Stimulated activated naive CD4-positive, alpha-beta T cell (primary cell): Measurements from ENCODE around the gene PACSIN2.
"Not testable (repeated sequence)": the region's sequence is repeated elsewhere in the genome, so short reads cannot be mapped to it uniquely, and the experiment has no call there.

Experiments used
- DNase-seq, 6 experiments: peaks; one replicate each; lab custom pipeline; 2025; lab: John Stamatoyannopoulos, UW

Gene PACSIN2

DNA sequence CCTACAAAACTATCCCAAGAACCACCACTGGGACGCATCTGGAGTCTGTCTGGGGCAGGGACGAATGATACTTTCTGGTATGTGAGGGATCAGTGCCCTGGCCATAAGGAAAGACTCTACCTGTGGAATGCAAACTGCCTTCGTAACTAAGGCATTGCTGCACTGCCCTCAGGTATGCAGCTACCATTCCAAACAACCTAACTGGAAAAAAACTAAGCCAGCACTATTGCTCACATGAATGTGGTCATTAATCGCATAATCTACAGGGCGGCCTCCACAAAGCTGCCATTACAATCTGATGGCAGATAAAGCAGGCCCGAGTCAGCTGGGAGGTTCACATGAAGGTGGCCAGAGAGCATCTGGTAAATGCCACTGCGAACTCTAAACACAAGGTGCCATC is 3.9 kb downstream of the PACSIN2 start:
- DNase-seq = no peak

DNA sequence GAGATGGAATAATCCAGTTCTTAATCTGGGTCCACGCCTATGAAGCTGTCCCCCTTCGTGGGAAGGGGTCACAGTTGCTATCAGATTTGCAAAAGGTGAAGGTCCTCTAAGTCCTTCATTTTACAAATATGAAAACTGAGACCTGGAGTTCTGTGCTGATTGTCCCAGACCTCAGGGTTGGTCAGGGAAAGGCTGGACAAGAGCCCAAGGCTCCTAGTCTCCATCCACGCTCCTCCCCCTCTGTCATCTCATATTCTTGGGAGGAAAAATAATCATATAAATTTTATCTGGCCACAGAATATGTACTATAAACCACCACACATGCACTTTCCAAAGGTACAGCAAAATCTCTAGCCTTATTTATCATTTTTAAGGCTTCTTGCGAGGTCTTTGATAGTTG is 5.5 kb downstream of the PACSIN2 start:
- DNase-seq = no peak

DNA sequence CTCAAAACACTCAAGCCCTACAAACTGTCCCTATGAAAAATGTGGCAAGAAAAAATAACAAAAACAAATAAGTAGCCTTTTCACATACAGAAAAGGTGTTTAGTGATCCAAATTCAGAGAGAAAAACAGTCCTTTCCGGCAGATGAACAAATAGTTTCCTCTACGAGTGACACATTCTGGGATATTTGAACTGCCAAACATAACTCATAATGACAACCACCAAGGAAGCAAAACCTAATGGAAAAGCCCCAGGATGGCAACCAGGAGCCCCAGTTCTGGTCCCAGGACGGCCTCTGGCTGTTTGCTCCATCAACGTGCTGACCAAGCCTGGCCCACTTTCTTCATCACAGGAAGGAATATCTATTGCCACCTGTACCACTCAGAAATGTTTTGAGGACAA is 6.0 kb downstream of the PACSIN2 start:
- no peak for DNase-seq

DNA sequence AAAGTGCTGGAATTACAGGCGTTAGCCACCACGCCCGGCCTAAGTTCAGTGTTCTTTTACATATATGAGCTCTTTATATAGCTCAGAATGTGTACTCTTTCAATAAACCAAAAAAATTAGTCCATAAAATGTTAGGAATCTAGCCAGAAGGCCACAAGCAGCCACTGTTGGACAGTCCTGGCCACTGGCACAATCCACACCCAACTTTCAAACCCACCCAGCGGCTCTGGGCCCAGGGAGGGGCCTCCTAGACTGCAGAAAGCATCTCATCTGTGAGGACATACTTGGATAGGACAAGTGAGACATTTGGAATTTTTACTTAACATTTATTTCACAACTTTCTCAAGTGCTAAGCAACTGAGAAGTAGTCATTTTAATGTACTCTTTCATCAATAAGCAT is 6.4 kb downstream of the PACSIN2 start:
- DNase-seq = no peak

DNA sequence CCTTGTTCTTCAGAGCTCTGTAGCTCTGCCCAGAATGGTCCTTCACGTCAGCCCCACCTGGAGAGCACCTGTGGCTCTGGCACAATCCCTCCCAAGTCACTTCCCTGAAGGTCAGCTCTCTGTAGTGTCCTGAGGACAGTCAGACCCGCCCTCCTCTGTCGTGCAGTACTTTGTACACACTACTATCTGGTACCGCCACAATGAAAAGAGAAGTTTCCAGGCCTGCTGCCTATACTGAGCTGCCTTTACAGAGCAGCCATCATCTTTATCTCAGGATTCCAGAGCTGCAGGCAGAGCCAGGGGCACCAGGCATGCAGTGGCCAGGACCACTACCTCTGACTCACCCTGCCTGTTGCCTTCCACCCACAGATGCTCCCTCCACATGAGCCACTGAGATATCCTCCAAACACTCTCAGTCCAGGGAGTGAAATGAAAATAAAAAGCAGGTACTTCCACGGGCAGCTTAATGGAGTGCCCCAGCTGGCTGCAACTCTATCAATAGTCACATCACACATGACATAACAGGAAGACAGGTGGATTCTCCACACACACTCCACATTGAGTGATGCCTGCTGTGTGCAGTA is 7.3 kb downstream of the PACSIN2 start:
- no peak for DNase-seq

DNA sequence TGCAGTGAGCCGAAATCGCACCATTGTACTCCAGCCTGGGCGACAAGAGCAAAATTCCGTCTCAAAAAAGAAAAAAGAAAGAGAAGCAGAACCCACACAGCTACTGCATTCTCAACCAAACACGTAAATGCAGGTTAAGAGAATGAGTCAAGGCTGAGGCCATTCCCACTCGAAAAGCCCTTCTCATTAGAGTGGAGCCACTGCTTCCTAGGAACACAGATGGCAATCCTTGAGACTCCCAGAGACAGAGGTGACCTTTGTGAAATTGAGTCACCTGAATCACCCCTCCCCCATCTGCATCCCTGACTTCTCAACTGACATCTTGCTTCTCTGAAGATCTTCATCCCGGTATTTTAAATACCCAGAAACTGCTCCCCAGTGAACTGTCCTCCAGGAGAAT is 8.2 kb downstream of the PACSIN2 start:
- DNase-seq = no peak

DNA sequence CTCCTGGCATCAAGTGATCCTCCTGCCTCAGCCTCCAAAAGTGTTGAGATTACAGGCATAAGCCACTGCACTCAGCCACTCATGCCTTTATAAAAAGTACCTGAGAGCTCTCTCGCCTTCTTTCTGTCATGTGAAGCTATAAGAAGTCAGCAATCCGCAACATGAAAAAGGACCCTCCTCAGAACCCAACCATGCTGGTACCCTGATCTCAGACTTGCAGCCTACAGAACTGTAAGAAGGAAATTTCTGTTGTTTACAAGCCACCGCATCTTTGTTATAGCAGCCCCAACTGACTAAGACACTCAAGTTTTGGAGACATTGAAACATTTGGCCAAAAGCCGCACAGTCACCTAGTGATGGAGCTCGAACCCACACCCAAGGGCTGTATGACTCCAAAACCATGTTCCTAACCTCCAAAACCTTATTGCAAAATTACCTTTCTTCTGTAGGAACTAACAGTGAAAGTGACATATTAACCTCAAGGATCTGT is 8.9 kb downstream of the PACSIN2 start:
- no peak for DNase-seq

DNA sequence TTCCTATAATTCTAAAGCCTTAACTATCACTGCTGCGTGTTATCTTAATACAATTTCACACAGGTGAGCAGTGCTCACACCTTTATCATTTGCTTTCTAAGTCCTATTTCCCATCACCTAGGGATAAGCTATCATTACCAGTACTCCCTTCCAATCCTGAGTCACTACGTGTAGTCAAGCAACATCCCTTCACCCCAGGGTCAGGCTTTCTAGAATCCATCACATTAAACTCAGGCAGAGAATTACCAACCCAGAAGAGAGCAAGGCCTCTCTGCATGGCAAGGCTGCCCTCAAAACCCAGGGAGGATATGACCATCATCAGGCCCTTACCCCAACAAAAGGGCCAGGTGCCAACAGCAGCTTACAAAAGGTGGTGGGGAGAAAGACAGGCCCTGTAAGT is 9.8 kb downstream of the PACSIN2 start:
- no peak for DNase-seq

DNA sequence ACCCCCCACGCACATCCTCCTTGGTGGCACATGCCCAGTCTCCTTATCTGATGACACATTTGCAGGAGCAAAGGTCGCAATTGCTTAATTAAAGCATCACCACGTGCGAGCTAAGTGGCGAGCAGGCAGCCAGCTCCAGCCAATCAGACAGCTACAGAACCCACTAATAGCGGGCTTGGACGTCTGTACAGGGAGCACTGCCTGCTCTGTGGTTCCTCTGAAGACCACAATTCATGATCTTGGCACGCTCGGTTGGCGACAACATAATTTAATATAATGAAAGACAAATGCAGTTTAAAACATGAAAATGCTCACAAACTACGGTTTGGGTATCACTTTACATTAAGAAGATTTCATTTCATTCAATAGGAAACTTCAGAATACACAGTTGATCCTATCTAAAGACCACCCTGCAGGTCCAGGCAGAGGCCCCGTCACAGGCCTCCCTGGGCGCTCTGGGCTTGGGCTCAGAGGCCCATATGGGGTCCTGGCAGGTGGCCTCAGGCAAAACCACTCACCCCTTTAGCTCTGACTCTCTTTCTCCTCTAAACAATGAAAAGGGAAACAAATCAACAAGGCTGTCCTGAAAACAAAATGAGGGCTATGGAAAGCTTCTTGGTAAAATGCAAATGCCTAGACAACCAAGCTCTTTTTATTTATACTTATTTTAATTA is 10.4 kb downstream of the PACSIN2 start:
- no peak for DNase-seq

DNA sequence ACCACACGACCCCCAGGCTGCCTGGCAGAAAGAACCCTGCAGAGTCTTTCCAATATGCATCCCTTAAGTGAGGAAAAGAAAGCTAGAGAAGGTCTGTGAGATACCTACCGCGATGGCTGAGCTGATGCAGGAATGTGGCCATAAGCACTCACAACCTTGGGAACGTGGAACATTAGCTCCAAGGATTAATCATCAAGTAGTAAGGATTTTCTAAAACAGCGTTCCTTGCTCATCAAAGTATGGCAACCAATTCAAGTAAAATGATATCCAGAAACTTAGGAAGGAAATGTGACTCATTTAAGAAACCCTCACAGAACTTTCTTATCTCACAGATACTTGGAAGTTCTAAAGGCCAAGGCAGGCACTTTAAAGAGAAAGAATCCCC is 12.8 kb downstream of the PACSIN2 start:
- DNase-seq = no peak

DNA sequence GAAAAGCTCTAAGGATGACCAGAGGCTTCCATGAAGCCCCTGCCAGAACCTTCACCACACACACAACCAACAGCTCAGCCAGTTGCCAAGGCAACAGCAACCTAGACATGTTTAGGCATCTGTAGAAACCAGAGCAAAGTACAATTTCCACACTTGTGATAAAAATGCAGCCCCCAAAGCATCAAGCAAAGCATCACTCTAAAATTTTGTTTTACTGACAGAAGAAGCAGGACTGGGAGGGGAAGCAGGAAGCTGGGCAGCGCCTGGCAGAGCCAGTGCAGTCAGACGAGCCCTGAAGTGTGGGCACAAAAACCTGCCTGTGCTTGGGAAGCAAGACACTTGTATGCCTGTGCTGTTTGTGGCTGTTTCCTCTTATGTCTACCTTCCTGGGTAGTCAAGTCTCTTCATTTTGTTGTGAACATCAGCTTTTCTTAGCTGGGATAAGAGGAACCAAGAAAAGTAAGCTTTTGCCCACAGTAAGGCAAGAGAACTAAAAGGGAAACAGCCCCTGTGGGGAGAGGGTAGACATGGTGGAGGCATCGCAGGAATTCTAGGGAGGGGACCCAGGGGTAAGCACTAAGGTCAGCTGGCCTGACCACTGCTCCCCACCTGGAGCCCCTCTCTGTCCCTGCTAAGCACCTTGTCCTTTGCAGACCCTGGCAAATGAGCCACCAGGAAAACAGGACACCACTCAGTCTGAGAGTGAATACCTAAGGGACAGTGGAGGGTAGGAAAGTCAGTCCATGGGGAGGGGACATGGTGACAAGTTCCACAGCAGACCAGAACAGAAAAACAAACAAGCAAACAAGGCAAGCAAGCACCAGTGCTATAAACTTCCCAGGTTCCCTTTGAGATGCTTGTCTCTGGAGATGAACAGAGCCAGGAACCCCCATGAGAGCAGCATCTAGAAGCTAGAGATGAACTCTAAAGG is 13.4 kb downstream of the PACSIN2 start:
- DNase-seq = no peak

DNA sequence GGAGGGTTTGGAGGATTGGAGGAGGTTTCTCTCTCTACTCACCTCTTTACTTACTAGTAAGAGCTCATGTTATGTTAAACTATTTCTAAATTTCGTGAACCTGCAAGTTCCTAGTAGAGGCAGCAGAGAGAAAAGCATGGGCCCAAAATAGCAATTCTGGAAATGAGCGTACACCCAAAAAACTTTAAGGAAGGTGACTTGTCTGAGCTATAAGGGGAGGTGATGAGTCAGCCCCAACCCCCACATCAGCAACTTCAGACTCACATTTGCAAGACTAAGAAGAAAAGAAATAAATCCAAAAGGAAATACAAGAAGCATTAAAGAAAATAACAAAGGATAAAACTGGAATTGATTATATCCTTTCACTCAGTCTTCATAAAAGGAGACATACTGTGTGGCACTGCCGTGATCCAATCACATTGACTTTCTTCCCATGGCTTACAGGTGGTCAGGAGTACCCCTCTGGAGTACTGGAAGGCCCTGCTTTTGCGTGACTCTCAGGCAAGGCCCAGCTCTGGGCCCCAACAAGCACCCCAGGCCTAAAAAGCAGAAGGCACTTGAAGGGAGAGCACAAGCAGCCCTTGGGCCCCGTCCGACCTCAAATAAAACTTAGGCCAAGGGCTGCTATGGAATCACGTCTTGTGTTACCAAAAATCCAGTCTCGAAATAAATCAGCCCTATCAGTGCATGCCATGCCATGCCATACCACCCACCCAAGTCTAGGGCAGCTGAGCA is 14.3 kb downstream of the PACSIN2 start:
- no peak for DNase-seq

DNA sequence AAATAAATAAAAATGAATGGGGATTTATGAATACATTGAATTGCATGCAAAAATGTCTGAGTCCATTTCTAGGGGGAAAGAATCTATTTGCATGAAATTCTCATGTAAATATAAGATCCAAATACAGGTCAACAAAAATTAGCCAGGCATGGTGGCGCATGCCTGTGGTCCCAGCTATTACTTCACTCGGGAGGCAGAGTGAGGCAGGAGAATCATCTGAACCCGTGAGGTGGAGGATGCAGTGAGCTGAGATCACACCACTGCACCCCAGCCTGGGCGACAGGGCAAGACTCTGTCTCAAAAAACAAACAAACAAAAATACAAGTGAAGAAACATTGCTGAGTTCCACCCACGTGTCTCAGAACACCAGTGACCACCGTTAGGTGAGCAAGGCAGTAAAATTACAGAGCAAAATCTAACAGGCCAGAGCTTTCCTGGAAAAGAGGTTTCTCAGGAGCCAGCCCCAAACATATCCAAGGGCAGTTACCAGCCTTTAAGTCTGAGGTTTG is 17.3 kb downstream of the PACSIN2 start:
- no peak for DNase-seq

DNA sequence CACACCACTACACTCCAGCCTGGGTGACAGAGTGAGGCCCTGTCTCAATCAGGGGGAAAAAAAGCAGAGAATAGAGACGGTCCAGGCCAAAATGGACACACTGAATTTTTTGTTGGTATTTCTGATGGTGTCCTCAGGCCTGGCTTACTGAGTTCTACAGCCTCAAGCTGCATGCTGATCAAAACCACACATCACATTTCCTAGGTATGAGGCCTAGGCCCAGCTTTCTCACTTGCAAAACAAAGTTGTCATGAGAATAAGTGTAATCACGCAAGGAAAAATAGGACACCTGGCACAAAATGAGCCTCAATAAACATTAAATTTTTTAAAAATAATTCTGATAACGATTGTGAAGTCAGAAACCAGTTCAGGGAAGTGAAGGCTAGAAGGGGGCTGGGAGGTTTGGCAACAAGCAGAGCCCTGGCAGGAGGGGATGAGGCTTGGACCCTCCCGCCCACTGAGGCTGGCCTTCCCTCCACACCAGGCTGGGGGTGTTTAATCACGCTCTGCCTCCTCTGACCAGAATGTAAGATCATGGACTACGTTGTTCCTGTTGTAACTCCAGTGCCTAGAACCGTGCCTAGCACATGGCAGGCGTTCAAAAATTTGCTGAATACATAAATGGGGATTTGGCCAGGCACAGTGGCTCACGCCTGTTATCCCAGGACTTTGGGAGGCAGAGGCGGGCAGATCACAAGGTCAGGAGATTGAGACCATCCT is 18.1 kb downstream of the PACSIN2 start:
- DNase-seq = no peak

DNA sequence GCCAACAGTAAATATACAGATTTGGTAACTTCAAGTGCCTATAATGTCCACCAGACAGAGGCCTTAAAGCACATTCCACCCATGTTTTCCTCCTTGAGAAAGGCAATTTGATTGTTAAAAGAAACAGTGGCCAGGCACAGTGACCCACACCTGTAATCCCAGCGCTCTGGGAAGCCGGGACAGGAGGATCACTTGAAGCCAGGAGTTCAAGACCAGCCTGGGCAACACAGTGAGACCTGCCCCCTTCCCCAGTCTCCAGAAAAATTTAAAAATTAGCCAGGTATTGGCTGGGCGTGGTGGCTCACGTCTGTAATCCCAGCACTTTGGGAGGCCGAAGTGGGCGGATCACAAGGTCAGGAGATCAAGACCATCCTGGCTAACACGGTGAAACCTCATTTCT is 19.3 kb downstream of the PACSIN2 start:
- DNase-seq = not testable (repeated sequence)

DNA sequence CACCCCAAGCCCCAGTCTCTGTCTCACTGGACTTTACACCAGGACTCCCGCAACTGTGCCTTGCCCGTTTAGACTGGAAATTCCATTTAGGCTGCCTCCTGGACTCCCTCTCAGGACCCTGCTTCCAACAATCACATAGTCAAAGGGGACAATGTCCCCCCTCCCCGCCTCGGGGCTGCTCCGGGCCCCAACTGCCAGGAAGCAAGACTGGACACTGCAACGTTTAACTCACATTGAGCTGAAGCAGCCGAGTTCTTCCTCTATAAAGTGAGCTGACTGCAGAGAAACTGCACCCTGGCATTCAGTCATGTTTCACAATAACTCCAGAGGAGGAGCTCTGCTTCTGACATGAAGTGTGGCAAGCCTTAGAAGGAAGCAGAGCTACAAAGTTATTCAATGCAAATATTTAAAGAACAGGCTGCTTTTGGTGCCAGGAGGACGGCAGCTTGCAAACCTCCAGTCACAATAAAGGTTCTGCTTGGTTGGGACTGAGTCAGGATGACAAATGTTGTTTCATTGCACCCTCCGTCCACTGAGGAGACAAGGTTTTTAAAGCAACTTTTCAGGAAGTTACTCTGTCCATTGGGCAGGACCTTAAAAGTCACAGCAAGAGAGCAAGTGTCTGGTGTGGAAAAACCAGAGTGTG is 19.9 kb downstream of the PACSIN2 start:
- DNase-seq = no peak

DNA sequence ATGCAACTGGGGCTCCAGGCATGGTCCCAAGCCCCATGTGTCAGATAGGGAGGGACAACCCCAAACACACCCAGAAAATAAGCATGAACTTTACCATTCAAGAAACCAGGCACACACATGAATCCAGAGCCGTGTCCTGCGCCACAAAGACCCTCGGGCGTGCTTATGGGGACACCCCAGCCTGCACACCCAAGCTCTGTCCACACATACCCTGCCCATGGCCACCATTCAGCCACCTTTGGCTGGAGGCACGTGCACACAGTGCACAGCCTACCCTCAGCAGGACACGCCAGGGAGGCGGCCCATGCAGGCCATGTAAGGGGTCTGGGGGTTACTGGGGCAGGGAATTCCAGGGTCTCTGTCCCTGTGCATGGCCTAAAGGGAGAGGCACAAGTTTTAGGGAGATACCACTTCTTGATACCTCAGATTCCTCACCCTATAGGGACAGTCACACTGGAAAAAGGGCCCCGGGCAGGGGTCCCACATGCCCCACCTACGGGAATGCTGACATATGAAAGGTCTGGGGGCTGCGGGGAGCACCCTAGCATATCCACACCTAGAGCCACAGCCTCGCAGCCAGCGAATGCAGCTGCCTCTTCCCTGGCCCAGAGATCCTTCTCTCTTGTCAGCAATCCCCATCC is 20.6 kb downstream of the PACSIN2 start:
- DNase-seq = no peak

DNA sequence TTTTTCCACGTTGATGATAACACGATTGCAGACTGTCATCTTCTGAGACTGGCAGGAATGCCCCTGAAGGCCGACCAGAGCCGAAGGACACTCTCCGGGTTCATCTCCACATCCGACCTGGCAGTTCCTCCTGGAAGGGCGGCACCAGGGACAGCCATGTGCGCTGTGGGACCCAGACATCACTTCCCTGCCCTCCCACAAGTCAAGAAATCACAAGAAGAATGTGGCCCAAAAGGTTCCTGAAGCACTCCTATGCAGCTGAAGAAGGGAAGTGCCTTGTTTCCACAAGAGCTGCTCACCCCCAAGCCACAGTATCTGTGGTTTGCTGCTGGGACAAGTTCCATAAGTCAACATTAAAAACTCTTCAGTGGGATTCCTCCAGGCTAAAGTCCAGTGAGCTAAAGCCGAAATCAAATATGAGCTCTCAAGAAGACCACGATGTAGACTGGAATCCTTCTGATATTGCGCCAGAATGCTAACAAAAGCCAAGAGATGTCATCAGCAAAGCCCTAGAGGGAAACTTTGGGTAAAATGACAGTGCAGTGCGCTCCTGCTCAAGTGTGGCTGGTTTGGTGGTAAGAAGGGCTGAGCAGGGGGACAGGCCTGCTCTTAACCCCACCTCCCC is 21.2 kb downstream of the PACSIN2 start:
- no peak for DNase-seq

DNA sequence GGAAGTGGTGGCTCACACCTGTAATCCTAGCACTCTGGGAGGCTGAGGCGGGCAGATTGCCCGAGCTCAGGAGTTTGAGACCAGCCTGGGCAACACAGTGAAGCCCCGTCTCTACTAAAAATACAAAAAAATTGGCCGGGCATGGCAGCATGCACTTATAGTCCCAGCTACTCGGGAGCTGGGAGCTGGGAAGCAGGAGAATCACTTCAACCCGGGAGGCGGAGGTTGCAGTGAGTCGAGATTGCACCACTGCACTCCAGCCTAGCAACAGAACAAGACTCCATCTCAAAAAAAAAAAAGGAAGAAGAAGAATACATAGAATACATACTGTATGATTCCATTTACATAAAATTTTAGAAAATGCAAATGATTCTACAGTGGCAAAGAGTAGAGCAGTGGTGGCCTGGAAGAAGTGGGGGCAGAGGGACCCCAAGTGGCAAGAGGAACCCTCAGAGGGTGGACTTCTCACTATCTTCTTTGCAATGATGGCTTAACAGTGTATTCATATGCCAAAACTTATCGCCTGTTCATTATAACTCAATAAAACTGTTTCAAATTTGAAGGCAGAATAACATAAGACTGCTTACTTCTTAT is 22.0 kb downstream of the PACSIN2 start:
- no peak for DNase-seq

DNA sequence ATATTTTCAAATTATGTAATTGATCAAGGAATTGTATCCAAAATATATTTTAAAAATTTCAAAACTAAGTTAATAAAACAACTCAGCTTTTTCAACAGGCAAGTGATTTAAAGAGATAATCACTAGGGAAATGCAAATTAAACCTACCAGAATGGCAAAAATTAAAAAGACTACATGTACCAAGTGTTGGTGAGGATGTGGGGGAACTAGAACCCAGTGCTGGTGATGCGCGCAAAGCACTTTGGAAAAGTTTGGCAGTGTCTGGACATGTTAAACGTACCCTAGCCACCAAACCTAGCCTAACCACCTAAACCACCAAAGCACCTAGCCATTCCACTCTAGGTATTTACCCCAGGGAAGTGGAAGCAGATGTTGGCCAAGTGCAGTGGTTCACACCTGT is 22.9 kb downstream of the PACSIN2 start:
- no peak for DNase-seq
